Neural cell (in vitro differentiated cells): ENCODE results near the gene EYS. TPM values are rescaled to one million over a fixed set of nuclear protein-coding genes. Genes with fewer than 3 reads are reported as not detected.

Experiments
- H2AFZ ChIP-seq: fragments of 200-600, 300-800 bp; sonication (generic), shearing (Covaris generic); 2 replicates; pipeline ENCODE4 v1.6.0; 2014; ENCODE audit warnings: low read depth, mild to moderate bottlenecking, antibody characterized with exemption, low read length, moderate library complexity
- H3F3A ChIP-seq: fragments of 200-600 bp; shearing (Covaris generic); 2 replicates; pipeline ENCODE4 v1.6.1; 2016; ENCODE audit warnings: mild to moderate bottlenecking, moderate library complexity, mixed read lengths, antibody characterized with exemption, low read length; ENCODE audit not compliant: insufficient read depth, poor library complexity, severe bottlenecking
- H3K27ac ChIP-seq: fragments of 200-600, 300-800 bp; sonication (generic), shearing (Covaris generic); 2 replicates; pipeline ENCODE4 v1.5.1; 2014; ENCODE audit warnings: mild to moderate bottlenecking, low read length, moderate library complexity
- H3K27me3 ChIP-seq: fragments of 300-800, 200-600 bp; sonication (generic), shearing (Covaris generic); 2 replicates; pipeline ENCODE4 v1.6.0; 2014; ENCODE audit warnings: mild to moderate bottlenecking, low read depth, low read length, moderate library complexity; ENCODE audit not compliant: insufficient read depth
- H3K36me3 ChIP-seq: fragments of 300-800, 200-600 bp; sonication (generic), shearing (Covaris generic); 2 replicates; pipeline ENCODE4 v1.5.1; 2014; ENCODE audit warnings: mild to moderate bottlenecking, antibody characterized with exemption, low read length, moderate library complexity; ENCODE audit not compliant: insufficient read depth
- H3K4me2 ChIP-seq: fragments of 300-800, 200-600 bp; sonication (generic), shearing (Covaris generic); 2 replicates; pipeline ENCODE4 v1.6.0; 2014; ENCODE audit warnings: mild to moderate bottlenecking, low read length
- H3K4me3 ChIP-seq: fragments of 300-800, 200-600 bp; sonication (generic), shearing (Covaris generic); 2 replicates; pipeline ENCODE4 v1.5.1; 2014; ENCODE audit warnings: mild to moderate bottlenecking, low read length, moderate library complexity
- H3K79me2 ChIP-seq: fragments of 200-600 bp; shearing (Covaris generic); replicated peaks from 2 replicates; pipeline ENCODE4 v1.6.0; 2014; ENCODE audit warnings: mild to moderate bottlenecking, low read length, moderate library complexity; ENCODE audit not compliant: insufficient read depth
- H3K9ac ChIP-seq: fragments of 300-800, 200-600 bp; sonication (generic), shearing (Covaris generic); 2 replicates; pipeline ENCODE4 v1.6.1; 2016; ENCODE audit warnings: mild to moderate bottlenecking, low read length, mixed read lengths
- H3K9me2 ChIP-seq: fragments of 200-600 bp; shearing (Covaris generic); 2 replicates; pipeline ENCODE4 v1.6.1; 2016; ENCODE audit warnings: mild to moderate bottlenecking, low read length, mixed read lengths; ENCODE audit not compliant: insufficient read depth
- H3K9me3 ChIP-seq: fragments of 200-600, 300-800 bp; sonication (generic), shearing (Covaris generic); 2 replicates; pipeline ENCODE4 v1.6.1; 2016; ENCODE audit warnings: mild to moderate bottlenecking, mixed run types, low read length, moderate library complexity, mixed read lengths
- H4K20me1 ChIP-seq: fragments of 200-600 bp; shearing (Covaris generic); 2 replicates; pipeline ENCODE4 v1.6.1; 2016; ENCODE audit warnings: mild to moderate bottlenecking, mixed run types; ENCODE audit not compliant: insufficient read depth
- EP300 ChIP-seq: fragments of 450-650 bp; conservative IDR thresholded peaks from 2 replicates; pipeline ENCODE4 v1.6.1; 2014; ENCODE audit warnings: antibody characterized with exemption, mild to moderate bottlenecking, moderate library complexity; ENCODE audit not compliant: poor library complexity, severe bottlenecking
- EZH2 ChIP-seq: fragments of 200-600, 300-800 bp; shearing (Covaris generic), sonication (generic); IDR thresholded peaks from 2 replicates; pipeline ENCODE4 v1.6.1; 2014; ENCODE audit warnings: antibody characterized with exemption, low read length, borderline replicate concordance, mild to moderate bottlenecking; ENCODE audit not compliant: insufficient read depth, poor library complexity, severe bottlenecking
- MXI1 ChIP-seq: fragments of 450-650 bp; conservative IDR thresholded peaks from 2 replicates; pipeline ENCODE4 v1.6.1; 2014; ENCODE audit warnings: antibody characterized with exemption, mild to moderate bottlenecking; ENCODE audit not compliant: poor library complexity, severe bottlenecking
- POLR2AphosphoS5 ChIP-seq: IDR thresholded peaks from 2 replicates; pipeline ENCODE4 v1.6.1; 2012
- RAD21 ChIP-seq: fragments of 450-650 bp; conservative IDR thresholded peaks from 2 replicates; pipeline ENCODE4 v1.6.1; 2014; ENCODE audit warnings: antibody characterized with exemption, mild to moderate bottlenecking, moderate library complexity
- REST ChIP-seq: IDR thresholded peaks from 2 replicates; pipeline ENCODE4 v1.6.1; 2012; ENCODE audit warnings: borderline replicate concordance
- SMC3 ChIP-seq: fragments of 450-650 bp; conservative IDR thresholded peaks from 2 replicates; pipeline ENCODE4 v1.6.1; 2014; ENCODE audit warnings: antibody characterized with exemption, mild to moderate bottlenecking, moderate library complexity; ENCODE audit not compliant: poor library complexity
- TAF1 ChIP-seq: IDR thresholded peaks from 2 replicates; pipeline ENCODE4 v1.6.1; 2012; ENCODE audit warnings: low read depth
- polyA plus RNA-seq: library from polyadenylated mRNA; depleted of rRNA; stranded (reverse); fragments of >200 nt; gene quantifications from 2 replicates; pipeline ENCODE4 v1.2.3, GENCODE V29; 2014
- TF ChIP-seq, protein P1 (sequence below): fragments of 450-650 bp; IDR thresholded peaks from 2 replicates; pipeline ENCODE4 v1.5.1; 2014; ENCODE audit warnings: antibody characterized with exemption, mild to moderate bottlenecking, moderate library complexity; ENCODE audit not compliant: poor library complexity, severe bottlenecking

Gene EYS
- polyA plus RNA-seq, 1 donor from 2014 or later: 0.38 TPM

- H3K9me2 ChIP-seq: no peaks in the 10 kb centered on the region
- H3K4me2 ChIP-seq: no peak overlapping the region
- no peak overlapping the region for H3K27ac ChIP-seq
- H3K36me3 ChIP-seq: no peaks in the 10 kb centered on the region
- no peaks in the 10 kb centered on the region for H3K27me3 ChIP-seq
- H4K20me1 ChIP-seq: no peaks in the 10 kb centered on the region
- H3K79me2 ChIP-seq: no peaks in the 10 kb centered on the region
- no peaks in the 10 kb centered on the region for H3F3A ChIP-seq
- no peak overlapping the region for H3K9ac ChIP-seq
- TF ChIP-seq POLR2AphosphoS5: no peak
- TF ChIP-seq SMC3: peak; percentile 53
- TF ChIP-seq MXI1: no peak
- peak; percentile 69 for TF ChIP-seq RAD21
- TF ChIP-seq TAF1: no peak
- no peak for TF ChIP-seq EP300
- TF ChIP-seq, protein P1, sequence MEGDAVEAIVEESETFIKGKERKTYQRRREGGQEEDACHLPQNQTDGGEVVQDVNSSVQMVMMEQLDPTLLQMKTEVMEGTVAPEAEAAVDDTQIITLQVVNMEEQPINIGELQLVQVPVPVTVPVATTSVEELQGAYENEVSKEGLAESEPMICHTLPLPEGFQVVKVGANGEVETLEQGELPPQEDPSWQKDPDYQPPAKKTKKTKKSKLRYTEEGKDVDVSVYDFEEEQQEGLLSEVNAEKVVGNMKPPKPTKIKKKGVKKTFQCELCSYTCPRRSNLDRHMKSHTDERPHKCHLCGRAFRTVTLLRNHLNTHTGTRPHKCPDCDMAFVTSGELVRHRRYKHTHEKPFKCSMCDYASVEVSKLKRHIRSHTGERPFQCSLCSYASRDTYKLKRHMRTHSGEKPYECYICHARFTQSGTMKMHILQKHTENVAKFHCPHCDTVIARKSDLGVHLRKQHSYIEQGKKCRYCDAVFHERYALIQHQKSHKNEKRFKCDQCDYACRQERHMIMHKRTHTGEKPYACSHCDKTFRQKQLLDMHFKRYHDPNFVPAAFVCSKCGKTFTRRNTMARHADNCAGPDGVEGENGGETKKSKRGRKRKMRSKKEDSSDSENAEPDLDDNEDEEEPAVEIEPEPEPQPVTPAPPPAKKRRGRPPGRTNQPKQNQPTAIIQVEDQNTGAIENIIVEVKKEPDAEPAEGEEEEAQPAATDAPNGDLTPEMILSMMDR: peak; percentile 54
- TF ChIP-seq REST: no peak
- no peak for TF ChIP-seq EZH2
- H2AFZ ChIP-seq: no peak overlapping the region
- H3K9me3 ChIP-seq: no peaks in the 10 kb centered on the region
- no peak overlapping the region for H3K4me3 ChIP-seq
Measured at GRCh38 chr6:64838726-64839125, 868.3 kb downstream of the EYS start.

DNA sequence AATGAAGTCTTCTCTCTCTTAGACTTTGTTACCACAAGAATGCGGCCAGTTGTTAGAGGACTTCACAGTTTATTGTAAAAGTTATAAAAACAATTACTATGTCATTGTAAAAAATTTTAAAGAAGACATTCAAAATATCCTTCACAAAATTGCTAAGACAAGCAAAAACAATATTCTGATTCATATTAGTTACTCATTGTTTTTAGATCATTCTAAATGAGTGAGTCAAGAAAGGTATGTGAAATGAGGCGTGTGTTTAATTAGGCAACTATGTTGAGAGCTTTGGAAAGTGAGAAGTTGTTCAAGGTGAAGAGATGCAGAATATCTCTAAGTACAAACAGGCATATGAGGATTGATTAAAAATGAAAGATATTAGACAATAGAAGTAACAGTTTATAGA lies 875.3 kb downstream of the EYS start:
- Histone ChIP-seq H3K79me2 (no peaks in the 10 kb centered on the region), H3K9me2 (no peaks in the 10 kb centered on the region), H3K9me3 (no peaks in the 10 kb centered on the region), H3K4me3 (no peak overlapping the region), H4K20me1 (no peaks in the 10 kb centered on the region), H2AFZ (no peak overlapping the region), H3K27me3 (no peaks in the 10 kb centered on the region), H3K9ac (no peak overlapping the region), H3F3A (no peaks in the 10 kb centered on the region), H3K4me2 (no peak overlapping the region), H3K27ac (no peak overlapping the region), H3K36me3 (no peaks in the 10 kb centered on the region)
- no peak for TF ChIP-seq TAF1
- TF ChIP-seq, protein P1: no peak
- TF ChIP-seq RAD21: no peak
- no peak for TF ChIP-seq MXI1
- TF ChIP-seq SMC3: no peak
- TF ChIP-seq EZH2: no peak
- TF ChIP-seq POLR2AphosphoS5: no peak
- TF ChIP-seq EP300: no peak
- TF ChIP-seq REST: no peak
